B cell (primary cell): Measurements from ENCODE around the gene CSMD2. TPM values are rescaled to one million over a fixed set of nuclear protein-coding genes. Genes with fewer than 3 reads are reported as not detected.
"Not testable (repeated sequence)": the region's sequence is repeated elsewhere in the genome, so short reads cannot be mapped to it uniquely, and the experiment has no call there.

Experiments
- ATAC-seq: fragments of 200-7000 bp; cut with Tn5 transposase; one replicate; pipeline ENCODE4 v1.10.0; 2021; ENCODE audit warnings: low read depth, mild to moderate bottlenecking, moderate number of reproducible peaks, moderate library complexity
- CTCF ChIA-PET: fragments of 350-600 bp; sonication (Branson Sonifier 250); formaldehyde crosslinking; loops from one replicate; lab custom pipeline; 2021; ENCODE audit warnings: antibody characterized with exemption, inconsistent platforms; lab: Charles Lee
- POLR2A ChIA-PET: fragments of 350-600 bp; sonication (Branson Sonifier 250); formaldehyde crosslinking; loops from one replicate; lab custom pipeline; 2021; ENCODE audit warnings: antibody characterized with exemption; lab: Charles Lee
- DNase-seq: peaks from one replicate; pipeline ENCODE4 v3.0.0; 2013
- H2AFZ ChIP-seq: 2 replicates; pipeline ENCODE4 v1.6.1; 2012; ENCODE audit warnings: mild to moderate bottlenecking, low read depth, low read length; ENCODE audit not compliant: insufficient read depth, poor library complexity, severe bottlenecking
- H3K27ac ChIP-seq, 2 donors: 1 replicate in 1 of 2; 2 replicates in 1 of 2; pipeline ENCODE4 v1.5.1; 2012 to 2013; ENCODE audit warnings: low read length in 2 of 2, mild to moderate bottlenecking in 2 of 2, moderate library complexity in 1 of 2
- H3K27me3 ChIP-seq, 4 experiments: fragments of 200-600 bp in 1 of 4; sonication (generic) in 1 of 4; replicated peaks in 1 of 4; 1 replicate in 2 of 4; 2 replicates in 2 of 4; pipeline versions ENCODE4 v1.6.1 to v1.7.0; 2013 to 2016; ENCODE audit warnings: low read length in 3 of 4, mild to moderate bottlenecking in 2 of 4, mixed read lengths in 1 of 4, moderate library complexity in 1 of 4; ENCODE audit not compliant: insufficient read depth in 4 of 4, control insufficient read depth in 3 of 4; ENCODE audit errors: control extremely low read depth in 1 of 4
- H3K36me3 ChIP-seq, 2 experiments: replicated peaks in 1 of 2; 1 replicate in 1 of 2; 2 replicates in 1 of 2; pipeline versions ENCODE4 v1.6.1 to v1.7.1; 2013; ENCODE audit warnings: low read length in 1 of 2; ENCODE audit not compliant: insufficient read depth in 2 of 2, control insufficient read depth in 1 of 2; ENCODE audit errors: control extremely low read depth in 1 of 2, extremely low read depth in 1 of 2
- H3K4me1 ChIP-seq, 2 donors: fragments of 200-600 bp in 1 of 2; sonication (generic) in 1 of 2; 1 replicate in 1 of 2; 2 replicates in 1 of 2; pipeline versions ENCODE4 v1.5.1 to v1.6.1; 2013 to 2017; ENCODE audit warnings: low read length in 2 of 2; ENCODE audit not compliant: control insufficient read depth in 2 of 2, insufficient read depth in 2 of 2
- H3K4me2 ChIP-seq: replicated peaks from 2 replicates; pipeline ENCODE3; 2012; ENCODE audit warnings: mild to moderate bottlenecking, low read depth, low read length; ENCODE audit not compliant: poor library complexity, severe bottlenecking
- H3K4me3 ChIP-seq, 5 experiments: fragments of 200-600 bp in 1 of 5; sonication (generic) in 1 of 5; 1 replicate in 3 of 5; 2 replicates in 2 of 5; pipeline versions ENCODE4 v1.5.1 to v1.7.0; 2011 to 2016; ENCODE audit warnings: low read length in 4 of 5, mild to moderate bottlenecking in 4 of 5, low read depth in 2 of 5, control low read depth in 1 of 5, moderate library complexity in 1 of 5; ENCODE audit not compliant: insufficient read depth in 1 of 5; ENCODE audit errors: control extremely low read depth in 1 of 5, extremely low read depth in 1 of 5
- H3K79me2 ChIP-seq: fragments of 200-600 bp; sonication (generic); one replicate; pipeline ENCODE4 v1.6.0; 2016; ENCODE audit warnings: low read length; ENCODE audit not compliant: control insufficient read depth, insufficient read depth
- H3K9ac ChIP-seq: fragments of 200-600 bp; sonication (generic); 2 replicates; pipeline ENCODE4 v1.6.1; 2017; ENCODE audit warnings: mild to moderate bottlenecking, low read length, moderate library complexity
- H3K9me3 ChIP-seq, 3 donors: one replicate each; pipeline versions ENCODE4 v1.6.1 to v1.7.1; 2013; ENCODE audit warnings: low read length in 2 of 3; ENCODE audit not compliant: control insufficient read depth in 2 of 3, insufficient read depth in 1 of 3; ENCODE audit errors: control extremely low read depth in 1 of 3
- H4K20me1 ChIP-seq: 2 replicates; pipeline ENCODE4 v1.6.0; 2012; ENCODE audit warnings: mild to moderate bottlenecking, low read length; ENCODE audit not compliant: insufficient read depth, control insufficient read depth, poor library complexity, severe bottlenecking
- H3K27ac Mint-ChIP-seq: one replicate; pipeline ENCODE4 v1.8.0; 2021; ENCODE audit warnings: mixed read lengths
- H3K27me3 Mint-ChIP-seq: one replicate; pipeline ENCODE4 v1.8.0; 2021; ENCODE audit warnings: mixed read lengths
- H3K4me1 Mint-ChIP-seq: one replicate; pipeline ENCODE4 v1.8.0; 2021; ENCODE audit warnings: mixed read lengths
- H3K4me3 Mint-ChIP-seq: one replicate; pipeline ENCODE4 v1.8.0; 2021; ENCODE audit warnings: mixed read lengths
- H3K9me3 Mint-ChIP-seq: one replicate; pipeline ENCODE4 v1.8.0; 2022; ENCODE audit warnings: mixed read lengths; ENCODE audit not compliant: insufficient read depth
- EZH2 ChIP-seq: IDR thresholded peaks from 2 replicates; pipeline ENCODE4 v1.6.1; 2012; ENCODE audit warnings: borderline replicate concordance, low read depth, mild to moderate bottlenecking, moderate library complexity, low read length; ENCODE audit not compliant: insufficient read depth, poor library complexity, severe bottlenecking
- WGBS: methylation state at CpG from one replicate; pipeline ENCODE4 v1.1.5; 2013; ENCODE audit warnings: missing lambda C conversion rate; ENCODE audit not compliant: insufficient coverage; 5-methylcytosine and 5-hydroxymethylcytosine counted together
- intact Hi-C: fragments of 100-400 bp; cut with micrococcal nuclease; formaldehyde crosslinking; loops from one replicate; pipeline ENCODE4 v1.10.0; 2022
- polyA plus RNA-seq: library from polyadenylated mRNA; depleted of rRNA; stranded (reverse); fragments of >200 nt; gene quantifications from 2 replicates; pipeline ENCODE4 v1.2.3, GENCODE V29; 2012
- total RNA-seq, 2 donors: library from RNA; stranded (reverse); fragments of 120-200 nt in 1 of 2; gene quantifications; 1 replicate in 1 of 2; 2 replicates in 1 of 2; pipeline versions ENCODE4 v1.2.3 to v1.2.4, GENCODE V29; 2013 to 2022
- TF ChIP-seq, protein P1 (sequence below): fragments of 200-600 bp; IDR thresholded peaks from one replicate; pipeline ENCODE4 v1.8.0; 2022; ENCODE audit warnings: antibody characterized with exemption, mild to moderate bottlenecking

CSMD2 gene
- total and polyA plus RNA-seq, 2 donors (not counting 1 experiment from before 2014, with no cell fraction given), result not detected

DNA sequence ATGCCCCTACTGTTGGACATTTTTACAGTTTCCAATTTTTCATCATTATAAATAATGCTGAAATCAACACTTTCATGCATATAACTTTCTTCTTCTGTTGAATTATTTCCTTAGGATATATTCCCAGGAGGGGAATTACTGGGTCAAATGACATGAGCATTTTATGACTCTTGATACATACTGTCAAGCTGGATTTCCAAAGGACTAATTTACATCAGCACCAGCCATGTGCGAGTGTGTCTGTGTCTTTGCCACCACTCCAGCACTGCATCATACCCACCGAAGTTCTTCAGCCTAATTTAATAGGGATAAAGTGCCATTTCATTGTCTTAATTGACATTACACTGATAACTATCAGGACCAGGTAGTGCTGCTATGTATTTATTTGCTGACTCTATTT lies 146.7 kb downstream of the CSMD2 start:
- DNase-seq (no peak), ATAC-seq (no peak)
- peaks cover 4% of the 10 kb centered on the region for H3K9me3 Mint-ChIP-seq
- Histone ChIP-seq H3K79me2 (no peaks in the 10 kb centered on the region), H3K27me3 (no peaks in the 10 kb centered on the region), H3K4me2 (no peak overlapping the region), H4K20me1 (no peaks in the 10 kb centered on the region), H3K4me1 (no peaks in the 10 kb centered on the region), H3K9me3 (peaks cover 0 to 3% (median 0%) of the 10 kb centered on the region in 3 donors), H3K36me3 (no peaks in the 10 kb centered on the region), H2AFZ (no peak overlapping the region), H3K4me3 (no peak overlapping the region), H3K27ac (no peak overlapping the region), H3K9ac (no peak overlapping the region)
- POLR2A ChIA-PET, result no interaction called here
- peaks cover 23% of the 10 kb centered on the region for H3K27me3 Mint-ChIP-seq
- no peak overlapping the region for H3K27ac Mint-ChIP-seq
- no peak overlapping the region for H3K4me3 Mint-ChIP-seq
- no peak for TF ChIP-seq EZH2
- TF ChIP-seq, protein P1, sequence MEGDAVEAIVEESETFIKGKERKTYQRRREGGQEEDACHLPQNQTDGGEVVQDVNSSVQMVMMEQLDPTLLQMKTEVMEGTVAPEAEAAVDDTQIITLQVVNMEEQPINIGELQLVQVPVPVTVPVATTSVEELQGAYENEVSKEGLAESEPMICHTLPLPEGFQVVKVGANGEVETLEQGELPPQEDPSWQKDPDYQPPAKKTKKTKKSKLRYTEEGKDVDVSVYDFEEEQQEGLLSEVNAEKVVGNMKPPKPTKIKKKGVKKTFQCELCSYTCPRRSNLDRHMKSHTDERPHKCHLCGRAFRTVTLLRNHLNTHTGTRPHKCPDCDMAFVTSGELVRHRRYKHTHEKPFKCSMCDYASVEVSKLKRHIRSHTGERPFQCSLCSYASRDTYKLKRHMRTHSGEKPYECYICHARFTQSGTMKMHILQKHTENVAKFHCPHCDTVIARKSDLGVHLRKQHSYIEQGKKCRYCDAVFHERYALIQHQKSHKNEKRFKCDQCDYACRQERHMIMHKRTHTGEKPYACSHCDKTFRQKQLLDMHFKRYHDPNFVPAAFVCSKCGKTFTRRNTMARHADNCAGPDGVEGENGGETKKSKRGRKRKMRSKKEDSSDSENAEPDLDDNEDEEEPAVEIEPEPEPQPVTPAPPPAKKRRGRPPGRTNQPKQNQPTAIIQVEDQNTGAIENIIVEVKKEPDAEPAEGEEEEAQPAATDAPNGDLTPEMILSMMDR, result no peak
- intact Hi-C loops, result no loop called here
- H3K4me1 Mint-ChIP-seq, result no peaks in the 10 kb centered on the region
- CTCF ChIA-PET, result no interaction called here
- no CpG with 5 or more reads among the region's 2 CpGs for WGBS

DNA sequence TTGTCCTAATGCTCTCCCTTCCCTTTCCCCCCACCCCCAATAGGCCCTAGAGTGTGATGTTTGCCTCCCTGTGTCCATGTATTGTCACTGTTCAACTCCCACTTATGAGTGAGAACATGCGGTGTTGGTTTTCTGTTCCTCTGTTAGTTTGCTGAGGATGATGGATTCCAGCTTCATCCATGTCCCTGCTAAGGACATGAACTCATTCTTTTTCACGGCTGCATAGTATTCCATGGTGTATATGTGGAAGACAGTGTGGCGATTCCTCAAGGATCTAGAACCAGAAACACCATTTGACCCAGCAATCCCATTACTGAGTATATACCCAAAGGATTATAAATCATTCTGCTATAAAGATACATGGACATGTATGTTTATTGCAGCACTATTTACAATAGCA lies 148.7 kb downstream of the CSMD2 start:
- POLR2A ChIA-PET, H3K4me2 ChIP-seq: not testable (repeated sequence)
- peaks cover 20% of the 10 kb centered on the region for H3K27me3 Mint-ChIP-seq

More for the DNA sequence above, 148.7 kb downstream of the CSMD2 start:
- DNase-seq, H3K27ac ChIP-seq, H3K9me3 Mint-ChIP-seq, H3K27me3 ChIP-seq, H3K4me1 Mint-ChIP-seq, H3K27ac Mint-ChIP-seq, H3K4me3 Mint-ChIP-seq, H3K36me3 ChIP-seq, H4K20me1 ChIP-seq, H3K79me2 ChIP-seq, CTCF ChIA-PET, H2AFZ ChIP-seq, H3K9me3 ChIP-seq, ATAC-seq, intact Hi-C loops, H3K4me1 ChIP-seq, H3K4me3 ChIP-seq, H3K9ac ChIP-seq: not testable (repeated sequence)
- no CpG with 5 or more reads among the region's 3 CpGs for whole genome bisulfite sequencing
